Muscle of leg (tissue), 11 donors: ENCODE results near the gene NOVA2. TPM values are rescaled to one million over a fixed set of nuclear protein-coding genes. Genes with fewer than 3 reads are reported as not detected.

Experiments used
- DNase-seq: peaks from one replicate; pipeline ENCODE4 v3.0.0; 2013
- H3K27ac ChIP-seq: one replicate; pipeline ENCODE4 v1.5.1; 2013; ENCODE audit warnings: mild to moderate bottlenecking, low read length, control low read depth
- H3K27me3 ChIP-seq: one replicate; pipeline ENCODE4 v1.6.1; 2013; ENCODE audit warnings: low read length; ENCODE audit not compliant: control insufficient read depth, insufficient read depth
- H3K36me3 ChIP-seq: one replicate; pipeline ENCODE4 v1.6.1; 2013; ENCODE audit warnings: low read length; ENCODE audit not compliant: control insufficient read depth, insufficient read depth
- H3K4me1 ChIP-seq: one replicate; pipeline ENCODE4 v1.6.1; 2013; ENCODE audit warnings: low read length; ENCODE audit not compliant: control insufficient read depth, insufficient read depth
- H3K4me3 ChIP-seq: one replicate; pipeline ENCODE4 v1.5.1; 2013; ENCODE audit warnings: low read length, control low read depth
- H3K9me3 ChIP-seq: replicated peaks from 2 replicates; pipeline ENCODE4 v1.6.1; 2013; ENCODE audit warnings: low read depth, low read length; ENCODE audit not compliant: control insufficient read depth
- WGBS: methylation state at CpG from one replicate; pipeline ENCODE4 v1.1.5; 2013; ENCODE audit warnings: missing lambda C conversion rate; ENCODE audit not compliant: insufficient coverage; 5-methylcytosine and 5-hydroxymethylcytosine counted together
- polyA plus RNA-seq, 8 donors: library from polyadenylated mRNA; unstranded; fragments of 120-200 nt; gene quantifications; one replicate each; pipeline versions ENCODE4 v1.2.1 to v1.2.3, GENCODE V29; 2013; ENCODE audit warnings: inconsistent platforms in 1 of 8, low replicate concordance in 1 of 8; ENCODE audit not compliant: insufficient read length in 8 of 8, insufficient read depth in 1 of 8
- total RNA-seq: library from RNA; stranded (reverse); fragments of 120-200 nt; gene quantifications from one replicate; pipeline ENCODE4 v1.2.4, GENCODE V29; 2013

The NOVA2 gene
- total and polyA plus RNA-seq, 9 donors: 0.98 to 5.3 (median 3.9) TPM

- Histone ChIP-seq H3K4me1 (peaks cover 6% of the 10 kb centered on the region), H3K9me3 (no peaks in the 10 kb centered on the region), H3K27ac (no peak overlapping the region), H3K4me3 (no peak overlapping the region), H3K27me3 (peaks cover 3% of the 10 kb centered on the region), H3K36me3 (no peaks in the 10 kb centered on the region)
- DNase-seq: peak; percentile 71
- 2% methylated on average over 25 of the region's 43 CpGs for WGBS
Observed at GRCh38 chr19:45952686-45953505, 20.8 kb downstream of the NOVA2 start.

DNA sequence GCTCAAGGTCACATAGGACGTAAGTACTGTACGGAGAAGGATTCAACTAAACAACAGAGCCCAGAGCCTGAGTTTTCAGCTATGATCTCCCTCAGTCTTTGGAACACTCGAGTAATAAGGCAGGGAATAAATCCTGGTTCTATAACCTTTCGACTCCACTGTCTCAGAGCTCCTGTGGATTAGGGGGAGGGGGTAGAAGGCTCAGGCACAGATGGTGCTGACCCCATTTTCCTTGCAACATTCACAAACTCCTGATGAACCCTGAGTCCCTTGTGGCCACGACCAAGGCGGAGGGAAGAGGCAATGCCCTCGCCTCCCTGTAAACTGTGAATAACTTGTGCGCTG, 21.4 kb downstream of the NOVA2 start:
- WGBS: 0% methylated on average over 1 of the region's 8 CpGs
- H3K4me1 ChIP-seq: peaks cover 6% of the 10 kb centered on the region
- no peak overlapping the region for H3K4me3 ChIP-seq
- H3K27me3 ChIP-seq: peaks cover 3% of the 10 kb centered on the region
- DNase-seq: no peak
- no peaks in the 10 kb centered on the region for H3K9me3 ChIP-seq
- H3K36me3 ChIP-seq: no peaks in the 10 kb centered on the region
- H3K27ac ChIP-seq: no peak overlapping the region

DNA sequence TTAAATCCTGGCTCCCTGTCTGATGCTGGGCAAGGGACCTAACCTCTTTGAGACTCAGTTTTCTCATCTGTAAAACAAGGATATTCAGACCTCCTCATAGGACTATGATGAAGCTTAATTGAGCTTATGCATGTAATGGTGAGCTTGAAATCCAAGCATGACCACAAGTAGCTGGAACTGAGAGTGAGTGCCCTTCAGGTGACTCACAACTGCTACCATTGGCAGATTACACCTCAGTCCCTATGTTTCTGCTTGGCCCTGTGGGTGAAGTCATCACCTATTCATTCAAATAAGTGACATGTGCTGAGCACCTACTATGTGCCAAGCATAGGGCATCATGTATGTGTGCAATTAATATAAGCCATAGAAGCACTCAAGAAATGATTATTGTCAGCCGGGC, 25.7 kb downstream of the NOVA2 start:
- WGBS: no CpG with 5 or more reads among the region's 1 CpG
- peaks cover 3% of the 10 kb centered on the region for H3K4me1 ChIP-seq
- no peak overlapping the region for H3K4me3 ChIP-seq
- no peaks in the 10 kb centered on the region for H3K27me3 ChIP-seq
- H3K9me3 ChIP-seq: no peaks in the 10 kb centered on the region
- no peaks in the 10 kb centered on the region for H3K36me3 ChIP-seq
- no peak for DNase-seq
- H3K27ac ChIP-seq: no peak overlapping the region

- Histone ChIP-seq H3K36me3 (no peaks in the 10 kb centered on the region), H3K27me3 (peaks cover 55% of the 10 kb centered on the region), H3K4me1 (no peaks in the 10 kb centered on the region), H3K4me3 (no peak overlapping the region), H3K9me3 (no peaks in the 10 kb centered on the region), H3K27ac (no peak overlapping the region)
- 36% methylated on average over 32 of the region's 32 CpGs for WGBS
- no peak for DNase-seq
Observed at GRCh38 chr19:45940515-45940805, 33.2 kb downstream of the NOVA2 start.

DNA sequence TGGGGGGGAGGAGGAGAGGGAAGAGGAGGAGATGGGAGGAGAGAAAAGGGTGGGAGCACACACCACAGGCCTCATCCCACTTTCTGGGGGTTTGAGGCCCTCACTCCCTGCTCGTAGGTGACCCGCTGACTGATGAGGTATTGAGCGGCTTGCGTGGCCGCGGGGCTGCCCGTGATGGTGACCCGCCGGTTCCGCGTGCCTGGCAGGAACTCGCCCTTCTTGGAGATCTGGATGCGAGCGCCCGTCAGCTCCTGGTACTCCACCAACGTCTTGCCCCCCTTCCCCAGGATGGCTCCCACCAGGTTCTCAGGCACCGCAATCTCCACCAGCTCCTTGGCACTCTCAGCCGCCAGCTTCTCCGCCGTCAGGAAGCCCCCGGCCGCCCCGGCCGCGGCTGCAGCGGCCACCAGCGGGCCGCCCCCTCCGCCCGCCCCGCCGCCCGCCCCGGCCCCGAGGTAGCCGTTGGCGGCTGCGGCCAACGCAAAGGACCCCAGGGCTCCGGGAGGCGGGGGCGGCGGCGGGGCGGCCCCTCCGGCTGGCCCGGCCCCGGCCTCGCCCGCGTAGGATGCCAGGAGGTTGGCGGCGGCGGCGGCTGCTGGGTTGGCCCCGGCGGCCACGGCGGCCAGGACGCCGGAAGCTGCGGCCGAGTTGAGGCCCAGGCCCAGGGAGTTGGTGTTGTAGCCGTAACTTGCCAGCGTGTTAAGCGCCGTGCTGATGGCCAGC, 33.7 kb downstream of the NOVA2 start:
- H3K27ac ChIP-seq: no peak overlapping the region

DNA sequence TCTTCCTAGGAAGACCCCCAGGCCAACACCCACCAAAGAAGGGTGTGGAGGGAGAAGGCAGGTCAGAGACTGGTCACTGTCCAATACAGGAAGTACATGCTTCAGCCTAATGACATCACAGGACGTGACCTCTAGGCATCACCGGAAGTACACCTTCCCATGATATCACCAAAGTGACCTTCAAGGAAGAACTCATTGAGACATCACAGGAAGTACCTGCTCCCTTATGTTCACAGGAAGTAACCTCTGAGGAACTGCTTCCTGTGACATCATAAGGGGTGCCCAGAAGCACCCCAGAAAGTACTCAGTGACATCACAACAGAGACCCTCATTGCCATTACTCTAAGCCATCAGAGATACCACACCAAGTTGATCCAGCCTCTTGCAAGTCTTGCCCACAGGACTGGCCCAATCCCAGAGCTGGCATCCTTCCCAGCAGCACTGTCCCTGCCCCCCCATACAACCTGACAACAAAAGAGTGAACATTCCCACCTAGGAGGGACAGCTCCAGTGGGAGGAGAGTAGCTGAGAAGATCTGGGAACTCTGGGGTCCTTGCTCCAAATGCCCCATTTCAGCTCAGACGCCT, 34.8 kb downstream of the NOVA2 start:
- no peaks in the 10 kb centered on the region for H3K36me3 ChIP-seq
- no peak overlapping the region for H3K4me3 ChIP-seq
- no peaks in the 10 kb centered on the region for H3K9me3 ChIP-seq
- H3K27me3 ChIP-seq: peaks cover 67% of the 10 kb centered on the region
- DNase-seq: no peak
- no peak overlapping the region for H3K27ac ChIP-seq
- WGBS: 100% methylated on average over 2 of the region's 3 CpGs
- H3K4me1 ChIP-seq: no peaks in the 10 kb centered on the region

More for the DNA sequence above, 33.7 kb downstream of the NOVA2 start:
- no peaks in the 10 kb centered on the region for H3K9me3 ChIP-seq
- no peaks in the 10 kb centered on the region for H3K36me3 ChIP-seq
- no peaks in the 10 kb centered on the region for H3K4me1 ChIP-seq
- 15% methylated on average over 61 of the region's 67 CpGs for WGBS
- DNase-seq: no peak
- H3K27me3 ChIP-seq: peaks cover 59% of the 10 kb centered on the region
- H3K4me3 ChIP-seq: no peak overlapping the region

DNA sequence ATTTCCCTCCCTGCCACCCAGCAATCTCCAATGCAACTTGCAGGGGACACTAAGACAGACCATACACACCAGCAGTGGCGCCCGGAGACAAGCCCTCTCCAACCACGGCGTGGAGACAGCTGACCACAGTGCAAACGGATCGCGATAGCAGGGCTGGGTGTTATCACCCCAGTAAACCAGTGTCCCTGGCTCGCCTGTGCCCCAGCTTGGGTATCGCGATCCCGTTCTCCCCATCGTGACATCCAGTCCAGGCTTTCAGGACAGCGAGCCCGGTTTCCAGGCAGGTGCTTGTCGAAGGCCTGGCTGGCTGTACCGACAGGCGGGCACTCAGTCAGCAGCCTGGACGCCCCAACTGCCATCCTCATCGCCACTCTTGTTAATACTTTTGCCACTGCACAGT, 38.4 kb downstream of the NOVA2 start:
- Histone ChIP-seq H3K36me3 (no peaks in the 10 kb centered on the region), H3K4me1 (no peaks in the 10 kb centered on the region), H3K27ac (no peak overlapping the region), H3K4me3 (no peak overlapping the region), H3K9me3 (no peaks in the 10 kb centered on the region), H3K27me3 (peaks cover 58% of the 10 kb centered on the region)
- no peak for DNase-seq
- WGBS: 64% methylated on average over 16 of the region's 19 CpGs

DNA sequence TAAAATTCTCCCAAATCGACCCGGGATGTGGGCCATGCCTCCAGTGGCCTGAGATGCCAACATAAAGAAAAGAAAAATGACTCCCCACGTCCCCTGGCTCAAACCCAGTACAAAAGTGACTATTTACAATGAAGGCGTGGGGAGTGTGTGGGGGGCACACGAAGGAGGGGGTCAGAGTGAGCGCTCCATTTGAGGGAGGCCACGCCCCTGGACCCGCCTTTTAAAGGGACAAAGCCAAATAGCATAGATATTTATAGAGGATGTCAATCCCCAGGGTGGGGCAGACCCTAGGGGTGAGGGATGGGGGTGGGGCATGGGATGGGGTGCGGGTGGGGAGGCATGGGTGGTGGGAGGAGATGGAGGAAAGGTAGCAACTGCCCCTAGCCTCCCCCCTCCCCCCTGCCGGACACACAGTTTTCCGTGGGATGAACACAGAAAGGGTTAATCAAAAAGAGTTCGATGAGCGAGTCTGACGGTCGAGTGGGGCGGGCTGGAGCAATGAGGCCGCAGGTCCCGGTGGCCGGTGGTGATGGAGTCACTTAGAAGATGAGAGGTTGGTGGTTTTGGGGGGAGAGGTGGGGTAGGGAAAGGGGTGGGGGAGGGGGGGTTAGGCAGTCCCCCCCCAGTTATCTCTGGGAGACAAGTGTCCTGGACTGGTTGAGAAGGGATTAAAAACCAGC, 39.0 kb downstream of the NOVA2 start:
- H3K9me3 ChIP-seq: no peaks in the 10 kb centered on the region
- H3K36me3 ChIP-seq: no peaks in the 10 kb centered on the region
- peaks cover 55% of the 10 kb centered on the region for H3K27me3 ChIP-seq
- H3K4me3 ChIP-seq: no peak overlapping the region
- no peaks in the 10 kb centered on the region for H3K4me1 ChIP-seq
- H3K27ac ChIP-seq: no peak overlapping the region
- 6% methylated on average over 8 of the region's 19 CpGs for WGBS
- no peak for DNase-seq

- WGBS: 65% methylated on average over 4 of the region's 9 CpGs
- Histone ChIP-seq H3K4me1 (no peaks in the 10 kb centered on the region), H3K27me3 (peaks cover 45% of the 10 kb centered on the region), H3K36me3 (no peaks in the 10 kb centered on the region), H3K4me3 (no peak overlapping the region), H3K9me3 (no peaks in the 10 kb centered on the region), H3K27ac (no peak overlapping the region)
- DNase-seq: no peak
Observed at GRCh38 chr19:45933759-45934158, 39.9 kb downstream of the NOVA2 start.

DNA sequence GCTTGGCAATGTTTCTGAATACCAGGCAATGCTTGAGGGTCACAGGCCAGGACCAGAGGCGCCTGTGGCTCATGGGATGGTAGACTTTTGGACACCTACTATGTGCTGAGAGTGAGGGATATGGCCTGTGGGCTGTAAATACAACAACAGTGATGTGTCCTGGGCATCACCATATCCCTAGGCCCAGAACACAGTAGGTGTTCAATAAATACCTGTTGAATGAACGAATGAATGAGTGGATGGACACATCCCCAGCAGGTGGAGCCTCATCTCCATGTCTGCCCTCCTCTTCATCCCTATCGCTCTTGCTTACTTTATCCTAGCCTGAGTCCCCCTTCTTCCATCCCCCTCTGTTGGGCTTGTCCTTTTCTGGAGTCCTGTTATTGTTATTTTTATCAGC, 42.6 kb downstream of the NOVA2 start:
- H3K36me3 ChIP-seq: no peaks in the 10 kb centered on the region
- H3K27me3 ChIP-seq: peaks cover 24% of the 10 kb centered on the region
- no peak for DNase-seq
- WGBS: 100% methylated on average over 1 of the region's 3 CpGs
- no peak overlapping the region for H3K4me3 ChIP-seq
- H3K9me3 ChIP-seq: no peaks in the 10 kb centered on the region
- H3K27ac ChIP-seq: no peak overlapping the region
- peaks cover 9% of the 10 kb centered on the region for H3K4me1 ChIP-seq
